Measurements from ENCODE around the gene IL27RA. TPM values are rescaled to one million over a fixed set of nuclear protein-coding genes. Genes with fewer than 3 reads are reported as not detected.
A peak's percentile ranks its signal among the peaks of the same experiment; 100 is the strongest.

Gene IL27RA
- total RNA-seq, 1 donor from 2014 or later: 1.9 TPM

DNA sequence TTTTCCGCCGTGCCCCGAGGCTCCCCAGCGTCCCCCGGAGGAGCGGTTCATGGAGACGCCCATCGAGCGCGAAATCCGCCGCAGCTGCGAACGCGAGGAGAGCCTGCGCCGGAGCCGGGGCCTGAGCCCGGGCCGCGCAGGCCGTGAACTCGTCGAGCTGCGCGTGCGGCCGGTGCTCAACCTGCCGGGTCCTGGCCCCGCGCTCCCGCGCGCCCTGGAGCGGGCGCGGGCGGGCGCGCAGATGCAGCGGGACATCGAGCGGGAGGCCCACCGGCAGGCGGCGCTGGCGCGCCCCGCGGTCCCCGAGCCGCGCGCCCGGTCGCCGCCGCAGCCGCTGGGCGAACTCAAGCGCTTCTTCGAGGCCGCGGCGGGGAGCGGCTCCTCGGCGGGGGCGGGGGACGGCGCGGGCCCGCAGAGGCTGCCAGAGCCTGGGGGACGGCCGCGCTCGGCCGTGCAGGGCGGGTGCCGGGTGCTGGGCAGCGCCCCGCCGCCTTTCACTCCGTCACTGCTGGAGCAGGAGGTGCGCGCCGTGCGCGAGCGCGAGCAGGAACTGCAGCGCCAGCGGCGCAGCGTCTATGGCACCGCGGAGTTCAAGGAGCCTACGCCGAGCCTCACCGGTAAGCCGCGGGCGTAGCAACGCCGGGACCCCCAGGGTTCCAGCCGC lies 41.8 kb downstream of the IL27RA start:
- peak overlapping the region; percentile 79 for H3K27ac Mint-ChIP-seq (ENCODE audit: unreplicated experiment)
- H3K4me1 Mint-ChIP-seq (ENCODE audit: unreplicated experiment): peaks cover 22% of the 10 kb centered on the region
- H3K9me3 Mint-ChIP-seq (ENCODE audit: unreplicated experiment): no peaks in the 10 kb centered on the region
- peak overlapping the region; percentile 91 for H3K4me3 Mint-ChIP-seq (ENCODE audit: unreplicated experiment)
- peak; percentile 89 for DNase-seq (ENCODE audit: extremely low spot score, unreplicated experiment)
- H3K27me3 Mint-ChIP-seq (ENCODE audit: unreplicated experiment): no peaks in the 10 kb centered on the region
- TF ChIP-seq, protein P1, sequence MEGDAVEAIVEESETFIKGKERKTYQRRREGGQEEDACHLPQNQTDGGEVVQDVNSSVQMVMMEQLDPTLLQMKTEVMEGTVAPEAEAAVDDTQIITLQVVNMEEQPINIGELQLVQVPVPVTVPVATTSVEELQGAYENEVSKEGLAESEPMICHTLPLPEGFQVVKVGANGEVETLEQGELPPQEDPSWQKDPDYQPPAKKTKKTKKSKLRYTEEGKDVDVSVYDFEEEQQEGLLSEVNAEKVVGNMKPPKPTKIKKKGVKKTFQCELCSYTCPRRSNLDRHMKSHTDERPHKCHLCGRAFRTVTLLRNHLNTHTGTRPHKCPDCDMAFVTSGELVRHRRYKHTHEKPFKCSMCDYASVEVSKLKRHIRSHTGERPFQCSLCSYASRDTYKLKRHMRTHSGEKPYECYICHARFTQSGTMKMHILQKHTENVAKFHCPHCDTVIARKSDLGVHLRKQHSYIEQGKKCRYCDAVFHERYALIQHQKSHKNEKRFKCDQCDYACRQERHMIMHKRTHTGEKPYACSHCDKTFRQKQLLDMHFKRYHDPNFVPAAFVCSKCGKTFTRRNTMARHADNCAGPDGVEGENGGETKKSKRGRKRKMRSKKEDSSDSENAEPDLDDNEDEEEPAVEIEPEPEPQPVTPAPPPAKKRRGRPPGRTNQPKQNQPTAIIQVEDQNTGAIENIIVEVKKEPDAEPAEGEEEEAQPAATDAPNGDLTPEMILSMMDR (IDR thresholded peaks at IDR 0.05): peak; percentile 59
- H3K36me3 Mint-ChIP-seq (ENCODE audit: unreplicated experiment): no peaks in the 10 kb centered on the region

DNA sequence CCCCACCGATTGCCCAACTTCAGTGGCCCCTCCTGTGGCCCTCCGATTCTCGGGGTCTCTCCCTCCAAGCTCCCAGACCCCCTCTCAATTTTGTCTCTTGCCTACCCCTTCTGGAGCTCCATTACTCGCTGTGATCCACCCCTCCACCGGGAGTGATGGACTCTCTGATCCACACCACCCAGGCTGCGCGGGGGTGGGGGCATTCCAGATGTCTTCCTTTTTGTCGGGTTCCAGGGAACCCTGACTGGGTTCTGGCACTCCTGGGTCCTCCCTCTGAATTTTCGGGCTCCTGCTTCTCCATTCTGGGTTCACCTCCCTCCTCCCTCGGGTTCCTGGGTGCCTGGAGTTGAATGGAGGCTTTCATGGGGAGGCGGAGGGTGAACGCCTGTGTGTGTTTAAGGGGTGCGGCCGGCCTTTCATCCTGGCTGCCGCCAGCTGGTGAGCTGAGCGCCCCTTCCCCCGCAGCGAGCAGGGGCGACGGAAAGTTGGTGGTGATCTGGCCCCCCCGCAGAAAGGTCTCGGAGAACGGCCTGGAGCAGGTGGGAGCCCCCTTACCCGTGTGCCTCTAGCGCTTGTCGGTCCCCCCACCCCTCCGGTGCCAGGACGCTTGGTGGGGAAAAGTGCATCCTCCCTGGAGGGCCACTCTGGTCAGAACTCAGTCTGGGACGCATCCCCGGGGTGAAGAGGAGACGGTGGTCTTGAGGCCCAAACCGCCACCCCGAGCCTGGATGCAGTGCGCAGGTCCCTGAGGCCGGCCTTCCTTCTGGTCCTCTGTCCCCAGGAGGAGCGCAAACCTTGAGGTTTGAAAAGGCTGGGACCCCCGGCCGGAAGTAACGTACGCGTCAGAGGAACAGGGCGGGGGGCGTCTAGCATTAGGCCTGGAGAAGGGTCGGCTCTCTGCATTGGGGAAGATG lies 42.6 kb downstream of the IL27RA start:
- TF ChIP-seq, protein P1 (IDR thresholded peaks at IDR 0.05): no peak
- DNase-seq (ENCODE audit: extremely low spot score, unreplicated experiment): no peak
- Mint-ChIP-seq H3K36me3 (ENCODE audit: unreplicated experiment) (no peaks in the 10 kb centered on the region), H3K27ac (ENCODE audit: unreplicated experiment) (peak overlapping the region; percentile 79), H3K27me3 (ENCODE audit: unreplicated experiment) (no peaks in the 10 kb centered on the region), H3K4me1 (ENCODE audit: unreplicated experiment) (peaks cover 22% of the 10 kb centered on the region), H3K4me3 (ENCODE audit: unreplicated experiment) (peak overlapping the region; percentile 91), H3K9me3 (ENCODE audit: unreplicated experiment) (no peaks in the 10 kb centered on the region)

DNA sequence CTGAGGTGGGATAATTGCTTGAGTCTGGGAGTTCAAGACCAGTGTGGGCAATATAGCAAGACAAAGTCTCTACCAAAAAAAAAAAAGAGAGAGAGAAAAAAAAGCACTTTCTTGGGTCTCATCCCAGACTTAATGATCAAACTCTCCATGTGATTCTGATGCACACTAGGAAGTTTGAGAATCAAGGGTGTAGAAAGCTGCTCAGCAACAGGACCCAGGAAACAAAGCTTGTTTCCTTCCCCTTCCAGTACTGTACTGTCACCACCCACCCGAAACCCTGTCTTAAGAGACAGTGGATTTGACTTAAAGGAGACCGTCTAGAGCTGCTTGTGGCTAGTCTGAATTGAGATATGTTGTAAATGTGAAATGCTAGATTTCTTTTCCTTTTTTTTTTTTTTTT lies 46.8 kb downstream of the IL27RA start:
- Mint-ChIP-seq H3K4me1 (ENCODE audit: unreplicated experiment) (peaks cover 35% of the 10 kb centered on the region), H3K27ac (ENCODE audit: unreplicated experiment) (no peak overlapping the region), H3K4me3 (ENCODE audit: unreplicated experiment) (no peak overlapping the region), H3K36me3 (ENCODE audit: unreplicated experiment) (no peaks in the 10 kb centered on the region), H3K9me3 (ENCODE audit: unreplicated experiment) (no peaks in the 10 kb centered on the region), H3K27me3 (ENCODE audit: unreplicated experiment) (no peaks in the 10 kb centered on the region)
- TF ChIP-seq, protein P1 (IDR thresholded peaks at IDR 0.05): no peak
- no peak for DNase-seq (ENCODE audit: extremely low spot score, unreplicated experiment)

DNA sequence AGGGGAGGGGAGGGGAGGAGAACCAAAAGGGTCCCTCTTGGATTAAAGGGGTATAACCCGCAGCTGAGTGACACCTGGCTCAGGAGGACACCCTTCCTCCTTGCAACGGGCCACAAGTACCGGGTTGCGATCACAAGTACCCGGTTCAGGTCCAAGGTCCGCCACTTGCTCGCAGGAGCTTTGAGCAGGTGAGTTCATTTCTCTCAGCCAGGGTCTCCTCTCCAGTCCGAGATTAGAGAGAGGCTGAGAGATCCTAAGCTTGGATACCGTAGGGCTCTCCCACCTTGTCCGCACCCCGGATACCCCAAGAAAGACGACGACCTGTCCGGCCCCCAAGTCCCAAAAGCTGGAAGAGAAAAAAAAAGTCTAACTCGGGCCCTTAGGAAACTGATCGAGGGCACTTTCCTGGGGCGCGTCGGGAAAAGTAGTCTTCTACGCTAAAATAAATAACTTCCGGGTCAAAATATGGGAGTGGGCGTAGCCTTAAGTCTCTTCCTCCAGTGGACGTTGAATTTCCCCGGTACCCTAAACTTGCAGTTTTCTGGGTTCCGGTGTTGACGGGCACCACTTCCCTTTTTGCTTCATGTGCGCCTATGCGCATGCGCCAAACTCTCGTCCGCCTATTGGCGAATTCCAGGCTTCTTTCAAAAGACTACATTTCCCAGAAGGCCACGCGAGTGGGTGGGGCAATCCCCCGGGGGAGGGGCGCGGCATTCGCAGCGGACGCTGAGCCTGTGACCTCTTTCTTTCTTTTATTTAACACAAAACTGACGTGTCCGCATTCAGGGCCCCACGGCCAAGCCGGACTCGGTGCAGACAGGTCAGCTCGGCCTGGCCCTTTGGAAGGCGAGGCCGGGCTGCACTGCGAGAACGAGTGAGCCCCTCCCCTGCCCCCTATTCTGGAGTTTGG lies 49.6 kb downstream of the IL27RA start:
- H3K4me3 Mint-ChIP-seq (ENCODE audit: unreplicated experiment): peak overlapping the region; percentile 97
- peaks cover 21% of the 10 kb centered on the region for H3K4me1 Mint-ChIP-seq (ENCODE audit: unreplicated experiment)
- TF ChIP-seq, protein P1 (IDR thresholded peaks at IDR 0.05): no peak
- H3K36me3 Mint-ChIP-seq (ENCODE audit: unreplicated experiment): no peaks in the 10 kb centered on the region
- no peaks in the 10 kb centered on the region for H3K27me3 Mint-ChIP-seq (ENCODE audit: unreplicated experiment)
- peak; percentile 99 for DNase-seq (ENCODE audit: extremely low spot score, unreplicated experiment)
- H3K27ac Mint-ChIP-seq (ENCODE audit: unreplicated experiment): peak overlapping the region; percentile 98
- no peaks in the 10 kb centered on the region for H3K9me3 Mint-ChIP-seq (ENCODE audit: unreplicated experiment)

All from osteocyte (in vitro differentiated cells).